GM23338 (cell line): Measurements from ENCODE around the gene LAP3. TPM values are rescaled to one million over a fixed set of nuclear protein-coding genes. Genes with fewer than 3 reads are reported as not detected.

Experiments
- ATAC-seq: fragments of 200-7000 bp; cut with Tn5 transposase; 3 replicates; pipeline ENCODE4 v1.9.1; 2020
- DNase-seq: peaks from one replicate; pipeline ENCODE4 v3.0.0-alpha.2; 2015; ENCODE audit warnings: low spot score
- H2AFZ ChIP-seq: fragments of 200-600 bp; sonication (generic); 2 replicates; pipeline ENCODE4 v1.8.0; 2016; ENCODE audit warnings: antibody characterized with exemption, mild to moderate bottlenecking, moderate library complexity
- H3F3A ChIP-seq: fragments of 200-600 bp; sonication (generic); replicated peaks from 2 replicates; pipeline ENCODE4 v1.8.0; 2017; ENCODE audit warnings: antibody characterized with exemption, mixed run types, low read depth
- H3K27ac ChIP-seq: fragments of 200-600 bp; sonication (generic); 2 replicates; pipeline ENCODE4 v1.6.1; 2016; ENCODE audit warnings: low read depth
- H3K27me3 ChIP-seq: fragments of 200-600 bp; sonication (generic); 2 replicates; pipeline ENCODE4 v1.8.0; 2016; ENCODE audit warnings: mild to moderate bottlenecking, mixed run types, moderate library complexity; ENCODE audit not compliant: insufficient read depth
- H3K36me3 ChIP-seq: fragments of 200-600 bp; sonication (generic); 2 replicates; pipeline ENCODE4 v1.8.0; 2016; ENCODE audit warnings: mild to moderate bottlenecking; ENCODE audit not compliant: insufficient read depth
- H3K4me1 ChIP-seq: fragments of 200-600 bp; sonication (generic); 2 replicates; pipeline ENCODE4 v1.8.0; 2016; ENCODE audit warnings: mild to moderate bottlenecking, moderate library complexity; ENCODE audit not compliant: insufficient read depth
- H3K4me2 ChIP-seq: fragments of 200-600 bp; sonication (generic); 2 replicates; pipeline ENCODE4 v1.7.1; 2017; ENCODE audit warnings: mixed run types
- H3K4me3 ChIP-seq: fragments of 200-600 bp; sonication (generic); 2 replicates; pipeline ENCODE4 v1.6.1; 2016; ENCODE audit warnings: mixed run types
- H3K79me2 ChIP-seq: fragments of 200-600 bp; sonication (generic); replicated peaks from 2 replicates; pipeline ENCODE4 v1.8.0; 2017; ENCODE audit warnings: mild to moderate bottlenecking; ENCODE audit not compliant: insufficient read depth
- H3K9me2 ChIP-seq: fragments of 200-600 bp; sonication (generic); 2 replicates; pipeline ENCODE4 v1.8.0; 2017; ENCODE audit not compliant: insufficient read depth
- H4K20me1 ChIP-seq: fragments of 200-600 bp; sonication (generic); replicated peaks from 2 replicates; pipeline ENCODE4 v1.8.0; 2017; ENCODE audit warnings: mild to moderate bottlenecking; ENCODE audit not compliant: insufficient read depth
- H3K27ac Mint-ChIP-seq: 2 replicates; pipeline ENCODE4 v1.8.0; 2020; ENCODE audit warnings: inconsistent platforms, mild to moderate bottlenecking, moderate library complexity, mixed read lengths
- H3K27me3 Mint-ChIP-seq: 3 replicates; pipeline ENCODE4 v1.8.0; 2022; ENCODE audit warnings: low read depth, mild to moderate bottlenecking, moderate library complexity, mixed read lengths, inconsistent platforms; ENCODE audit not compliant: insufficient read depth, poor library complexity
- H3K36me3 Mint-ChIP-seq: 3 replicates; pipeline ENCODE4 v1.8.0; 2021; ENCODE audit warnings: low read depth, mild to moderate bottlenecking, inconsistent platforms, moderate library complexity, mixed read lengths
- H3K4me1 Mint-ChIP-seq: 3 replicates; pipeline ENCODE4 v1.8.0; 2020; ENCODE audit warnings: mild to moderate bottlenecking, inconsistent platforms, mixed read lengths
- H3K4me3 Mint-ChIP-seq: 3 replicates; pipeline ENCODE4 v1.8.0; 2021; ENCODE audit warnings: moderate library complexity, mild to moderate bottlenecking, inconsistent platforms, mixed read lengths
- H3K9me3 Mint-ChIP-seq: 3 replicates; pipeline ENCODE4 v1.8.0; 2020; ENCODE audit warnings: moderate library complexity, mild to moderate bottlenecking, inconsistent platforms, mixed read lengths
- CREB1 ChIP-seq: fragments of 250-450 bp; sonication (Bioruptor Pico); IDR thresholded peaks from 2 replicates; pipeline ENCODE4 v1.5.0; 2020; ENCODE audit warnings: low read depth, mild to moderate bottlenecking, moderate library complexity
- CTCF ChIP-seq, 2 experiments: fragments of 200-600 bp in 1 of 2; sonication (generic) in 1 of 2; conservative IDR thresholded peaks; 2 replicates each; pipeline versions ENCODE4 v1.5.1 to v1.6.1; 2016 to 2017; ENCODE audit warnings: antibody characterized with exemption in 2 of 2, low read depth in 2 of 2, mild to moderate bottlenecking in 2 of 2, moderate library complexity in 1 of 2
- ETS1 ChIP-seq: IDR thresholded peaks from 2 replicates; pipeline ENCODE4 v1.6.1; 2016; ENCODE audit warnings: antibody characterized with exemption
- EZH2 ChIP-seq: fragments of 200-600 bp; sonication (generic); IDR thresholded peaks from one replicate; pipeline ENCODE4 v1.8.0; 2017; ENCODE audit warnings: antibody characterized with exemption, mild to moderate bottlenecking, low read depth; ENCODE audit not compliant: unreplicated experiment
- EZH2phosphoT487 ChIP-seq: fragments of 200-600 bp; sonication (generic); IDR thresholded peaks from one replicate; pipeline ENCODE4 v1.8.1; 2018; ENCODE audit warnings: antibody characterized with exemption; ENCODE audit not compliant: unreplicated experiment
- JUNB ChIP-seq: IDR thresholded peaks from one replicate; pipeline ENCODE4 v1.6.1; 2016; ENCODE audit warnings: antibody characterized with exemption; ENCODE audit not compliant: unreplicated experiment
- NANOG ChIP-seq: IDR thresholded peaks from 2 replicates; pipeline ENCODE4 v1.6.1; 2016; ENCODE audit warnings: antibody characterized with exemption, borderline replicate concordance
- POLR2AphosphoS5 ChIP-seq: IDR thresholded peaks from 2 replicates; pipeline ENCODE4 v1.6.1; 2016; ENCODE audit warnings: antibody characterized with exemption, low read depth
- REST ChIP-seq: IDR thresholded peaks from one replicate; pipeline ENCODE4 v1.6.1; 2018; ENCODE audit warnings: antibody characterized with exemption; ENCODE audit not compliant: unreplicated experiment
- STAT1 ChIP-seq: IDR thresholded peaks from one replicate; pipeline ENCODE4 v1.6.1; 2016; ENCODE audit warnings: antibody characterized with exemption; ENCODE audit not compliant: unreplicated experiment
- ZNF114 ChIP-seq: fragments of 250-450 bp; sonication (Bioruptor Pico); IDR thresholded peaks from 2 replicates; pipeline ENCODE4 v1.5.0; 2020; ENCODE audit warnings: mild to moderate bottlenecking, moderate library complexity
- ZNF331 ChIP-seq: fragments of 250-450 bp; sonication (Bioruptor Pico); IDR thresholded peaks from 2 replicates; pipeline ENCODE4 v1.5.0; 2020; ENCODE audit warnings: low read depth, mild to moderate bottlenecking, moderate library complexity
- ZNF462 ChIP-seq: fragments of 250-450 bp; sonication (Bioruptor Pico); IDR thresholded peaks from 2 replicates; pipeline ENCODE4 v1.5.0; 2020; ENCODE audit warnings: mild to moderate bottlenecking, moderate library complexity
- polyA plus RNA-seq: library from polyadenylated mRNA; unstranded; fragments of >200 nt; fragmentation: Nextera tagmentation; extraction: Ambion mirVana; gene quantifications from 2 replicates; pipeline ENCODE4 v1.2.1, GENCODE V29; 2016
- total RNA-seq: library from RNA; depleted of rRNA; stranded (reverse); fragments of >200 nt; shearing (Covaris generic); gene quantifications from 2 replicates; pipeline ENCODE4 v1.2.3, GENCODE V29; 2014

LAP3 gene
- total and polyA plus RNA-seq, 2 experiments from 2014 or later = 28.6 to 63.6 TPM

- no peak for TF ChIP-seq POLR2AphosphoS5
Observed at GRCh38 chr4:17589355-17589754, 12.4 kb downstream of the LAP3 start (continued).

- ATAC-seq (no peak), DNase-seq (no peak)
- Histone ChIP-seq H3K79me2 (no peaks in the 10 kb centered on the region; the same call in 1 of the 2 replicates), H3K27ac (no peak overlapping the region), H3F3A (no peaks in the 10 kb centered on the region), H4K20me1 (peaks cover 7% of the 10 kb centered on the region; the same call in 1 of the 2 replicates), H3K4me1 (no peaks in the 10 kb centered on the region), H3K27me3 (no peaks in the 10 kb centered on the region), H2AFZ (no peak overlapping the region), H3K4me3 (no peak overlapping the region), H3K4me2 (no peak overlapping the region), H3K36me3 (peaks cover 17% of the 10 kb centered on the region), H3K9me2 (no peaks in the 10 kb centered on the region)
- no peaks in the 10 kb centered on the region for H3K9me3 Mint-ChIP-seq
- TF ChIP-seq ZNF462 (CRISPR knock-in tag) (no peak), ZNF114 (CRISPR knock-in tag) (no peak), CTCF (conservative IDR thresholded peaks at IDR 0.05; ENCODE audit: low read depth in 2 of 2) (no peak), POLR2AphosphoS5 (no peak), ZNF331 (no peak), ETS1 (no peak), STAT1 (no peak), EZH2phosphoT487 (no peak), JUNB (no peak), EZH2 (no peak), NANOG (no peak), REST (no peak), CREB1 (CRISPR knock-in tag) (no peak)
- H3K27ac Mint-ChIP-seq = no peak overlapping the region
- no peaks in the 10 kb centered on the region for H3K4me1 Mint-ChIP-seq
- H3K27me3 Mint-ChIP-seq = no peaks in the 10 kb centered on the region
- peaks cover 52% of the 10 kb centered on the region for H3K36me3 Mint-ChIP-seq
- no peak overlapping the region for H3K4me3 Mint-ChIP-seq
Observed at GRCh38 chr4:17595471-17596005, 18.5 kb downstream of the LAP3 start.
